ENCODE results near the gene TNIP2.

DNA sequence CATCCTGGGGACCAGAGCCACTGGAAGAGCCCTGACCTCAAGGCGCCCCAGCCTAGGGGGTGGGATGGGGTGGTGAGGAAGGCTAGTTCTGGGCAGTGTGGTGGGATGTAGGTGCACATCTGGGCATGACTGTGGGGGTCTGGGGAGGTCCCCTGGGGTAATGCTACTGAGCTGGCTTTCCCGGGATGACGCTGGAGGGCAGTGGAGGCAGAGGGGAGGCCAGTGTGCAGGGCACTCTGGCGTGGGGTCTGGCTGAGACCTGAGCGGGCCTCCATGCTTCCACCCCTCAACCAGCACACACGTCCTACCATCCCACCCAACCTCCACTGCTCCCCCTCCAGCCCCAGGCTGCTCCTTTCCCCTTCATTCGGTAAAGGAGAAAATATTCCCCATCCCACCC, 32.0 kb upstream of the TNIP2 start:
- TF ChIP-seq, protein P1, sequence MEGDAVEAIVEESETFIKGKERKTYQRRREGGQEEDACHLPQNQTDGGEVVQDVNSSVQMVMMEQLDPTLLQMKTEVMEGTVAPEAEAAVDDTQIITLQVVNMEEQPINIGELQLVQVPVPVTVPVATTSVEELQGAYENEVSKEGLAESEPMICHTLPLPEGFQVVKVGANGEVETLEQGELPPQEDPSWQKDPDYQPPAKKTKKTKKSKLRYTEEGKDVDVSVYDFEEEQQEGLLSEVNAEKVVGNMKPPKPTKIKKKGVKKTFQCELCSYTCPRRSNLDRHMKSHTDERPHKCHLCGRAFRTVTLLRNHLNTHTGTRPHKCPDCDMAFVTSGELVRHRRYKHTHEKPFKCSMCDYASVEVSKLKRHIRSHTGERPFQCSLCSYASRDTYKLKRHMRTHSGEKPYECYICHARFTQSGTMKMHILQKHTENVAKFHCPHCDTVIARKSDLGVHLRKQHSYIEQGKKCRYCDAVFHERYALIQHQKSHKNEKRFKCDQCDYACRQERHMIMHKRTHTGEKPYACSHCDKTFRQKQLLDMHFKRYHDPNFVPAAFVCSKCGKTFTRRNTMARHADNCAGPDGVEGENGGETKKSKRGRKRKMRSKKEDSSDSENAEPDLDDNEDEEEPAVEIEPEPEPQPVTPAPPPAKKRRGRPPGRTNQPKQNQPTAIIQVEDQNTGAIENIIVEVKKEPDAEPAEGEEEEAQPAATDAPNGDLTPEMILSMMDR (IDR thresholded peaks at IDR 0.05; ENCODE audit: poor library complexity), result no peak
- TF ChIP-seq EZH2 (IDR thresholded peaks at IDR 0.05; ENCODE audit: borderline replicate concordance) (no peak), EZH2phosphoT487 (IDR thresholded peaks at IDR 0.05; ENCODE audit: low read depth, severe bottlenecking, unreplicated experiment) (no peak)

Measured in hepatocyte (in vitro differentiated cells).